ENCODE results near the gene BCL2.

The BCL2 gene

DNA sequence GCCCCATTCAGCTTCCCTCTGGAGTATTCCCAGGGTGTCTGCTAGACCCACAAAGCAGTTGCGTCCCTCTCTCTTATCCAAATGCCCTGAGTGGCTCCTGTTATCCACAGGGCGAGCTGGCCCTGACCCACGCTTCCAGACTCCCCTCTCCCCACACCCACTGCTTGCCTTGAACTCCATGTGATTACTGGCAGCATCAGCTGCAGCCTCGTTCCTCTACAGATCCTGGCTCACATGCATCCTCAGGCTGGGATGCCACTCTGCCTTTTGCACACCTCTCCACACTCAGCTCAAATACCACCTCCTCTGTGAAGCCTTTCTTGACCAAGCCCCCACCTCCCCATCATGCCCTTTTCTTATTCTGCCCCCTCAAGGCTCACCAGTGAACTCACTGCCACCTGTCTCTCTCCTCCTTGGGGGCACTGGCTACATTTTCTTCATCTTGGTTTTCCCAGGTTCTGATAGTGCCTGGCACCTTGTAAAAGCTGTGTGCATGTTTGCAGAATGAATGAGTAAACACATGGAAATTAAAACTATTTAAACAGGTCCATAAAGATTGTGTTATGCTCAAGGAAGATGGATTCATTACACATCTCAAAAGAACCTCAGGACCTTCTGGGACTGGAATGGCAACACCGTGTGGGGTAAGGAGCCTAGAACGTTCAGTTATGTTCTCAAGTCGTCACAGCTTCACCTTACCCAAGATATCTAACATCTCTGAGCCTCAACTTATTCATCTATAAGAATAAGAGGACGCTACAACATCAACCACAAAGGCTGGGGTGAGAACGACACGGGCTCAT lies 165.0 kb downstream of the BCL2 start:
- no peak for DNase-seq

DNA sequence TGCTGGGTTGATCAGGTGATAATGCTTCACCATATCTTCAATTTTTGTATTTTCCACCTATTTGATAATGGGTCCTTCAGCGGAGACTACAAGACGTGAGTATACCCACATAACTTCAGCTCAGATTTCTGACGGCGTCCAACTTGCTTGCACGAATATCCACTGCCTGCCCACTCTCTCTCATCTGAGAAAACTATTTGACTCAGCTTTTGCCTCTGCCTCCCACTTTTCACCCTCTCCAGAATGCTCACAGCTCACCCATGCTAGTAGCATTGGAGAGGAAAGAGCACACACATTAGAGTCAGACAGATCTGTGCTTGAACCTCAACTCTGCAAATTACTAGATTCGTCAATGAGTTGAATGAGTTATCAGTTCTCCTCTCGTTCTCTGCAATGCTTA lies 166.8 kb downstream of the BCL2 start:
- DNase-seq = no peak

DNA sequence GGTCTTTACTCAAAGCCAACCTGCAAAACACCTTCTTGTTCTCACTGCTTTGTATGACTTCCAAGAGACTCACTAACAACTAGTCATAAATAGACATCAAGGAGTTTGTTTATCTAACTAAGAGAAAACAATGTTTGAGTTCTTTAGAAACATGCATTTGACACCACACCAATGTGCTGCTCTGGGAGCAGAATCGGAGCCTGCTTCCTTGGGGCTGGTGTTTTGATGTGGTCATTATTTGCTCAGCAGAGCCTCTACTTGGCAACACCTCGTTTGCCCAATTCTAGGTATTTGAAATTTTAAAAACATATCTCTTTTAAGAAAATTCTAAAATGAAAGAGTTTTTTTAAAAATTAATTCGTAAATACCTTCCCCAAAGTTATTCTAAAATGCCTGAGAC lies 167.5 kb downstream of the BCL2 start:
- peak in 4 of 6 experiments; percentile 13 to 22 (median 16) for DNase-seq

DNA sequence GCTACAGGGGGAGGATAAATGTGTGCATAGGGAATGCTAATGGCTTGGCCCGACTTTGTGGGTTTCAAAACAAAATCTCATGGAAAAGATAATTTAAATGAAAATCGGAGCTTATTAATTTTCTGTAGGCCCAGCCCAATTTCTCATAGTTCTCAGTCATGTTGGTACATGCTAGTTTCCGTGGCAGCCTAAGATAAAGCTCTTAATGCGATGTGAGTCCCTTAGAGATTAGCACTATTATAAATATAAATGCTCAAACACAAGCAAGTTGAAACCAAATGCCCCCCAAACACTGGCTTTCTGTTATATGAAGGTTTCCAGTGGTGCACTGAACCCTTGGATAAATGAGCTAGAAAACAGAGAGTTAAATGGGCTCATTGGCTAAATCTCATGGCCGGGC lies 168.0 kb downstream of the BCL2 start:
- DNase-seq = no peak

DNA sequence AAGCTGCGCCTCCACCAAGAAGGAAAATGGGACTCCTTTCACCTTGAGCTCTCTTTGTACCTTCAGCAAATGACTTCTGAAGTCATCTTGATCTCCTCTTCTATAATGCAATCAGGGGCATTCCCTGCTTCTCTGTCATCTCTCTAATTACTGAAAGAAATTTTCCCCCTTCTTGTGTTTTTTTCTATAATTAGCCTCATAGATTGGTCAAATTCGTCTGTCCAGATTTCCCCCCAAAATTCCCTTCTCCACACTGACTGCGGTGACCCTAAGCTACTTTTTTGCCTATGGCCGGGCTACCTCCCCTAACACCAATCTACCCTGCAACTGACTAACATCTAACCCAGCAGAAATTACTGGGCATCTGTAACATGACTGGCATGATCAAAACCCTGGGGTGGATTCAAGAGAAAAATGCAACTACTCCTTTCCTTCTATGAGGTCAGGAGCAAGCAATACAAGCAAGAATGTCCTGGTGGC lies 168.6 kb downstream of the BCL2 start:
- DNase-seq = no peak

DNA sequence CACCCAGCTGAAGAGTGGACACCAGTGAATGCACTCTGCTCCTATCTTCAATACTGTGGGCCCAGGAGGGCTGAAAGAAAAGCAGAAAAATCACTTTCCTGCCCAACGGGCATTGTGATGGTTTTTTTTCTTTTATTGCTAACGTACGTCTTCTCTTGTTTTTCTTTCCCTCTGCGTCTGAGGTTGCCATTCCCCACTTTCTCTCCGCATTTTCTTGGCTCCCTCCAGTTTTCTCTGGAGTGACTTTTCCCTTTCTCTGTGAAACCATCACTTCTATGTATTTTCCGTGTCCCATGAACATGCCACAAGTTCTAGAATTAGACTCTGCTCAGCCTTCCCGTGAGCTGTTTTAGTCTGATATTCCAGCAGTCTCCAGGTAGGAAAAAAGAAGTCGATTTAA lies 169.2 kb downstream of the BCL2 start:
- no peak for DNase-seq

DNA sequence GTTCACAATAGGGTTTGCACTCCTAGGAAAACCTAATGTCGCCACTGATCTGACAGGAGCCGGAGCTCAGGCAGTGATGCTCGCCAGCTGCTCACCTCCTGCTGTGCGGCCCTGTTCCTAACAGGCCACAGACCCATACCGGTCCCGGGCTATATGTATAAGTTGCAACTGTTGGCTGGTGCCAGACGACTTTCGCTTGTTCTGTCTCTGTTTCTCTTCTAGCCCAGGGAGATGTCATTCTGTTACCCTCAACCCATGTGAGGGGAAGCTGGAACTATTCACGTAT lies 170.3 kb downstream of the BCL2 start:
- DNase-seq = no peak

DNA sequence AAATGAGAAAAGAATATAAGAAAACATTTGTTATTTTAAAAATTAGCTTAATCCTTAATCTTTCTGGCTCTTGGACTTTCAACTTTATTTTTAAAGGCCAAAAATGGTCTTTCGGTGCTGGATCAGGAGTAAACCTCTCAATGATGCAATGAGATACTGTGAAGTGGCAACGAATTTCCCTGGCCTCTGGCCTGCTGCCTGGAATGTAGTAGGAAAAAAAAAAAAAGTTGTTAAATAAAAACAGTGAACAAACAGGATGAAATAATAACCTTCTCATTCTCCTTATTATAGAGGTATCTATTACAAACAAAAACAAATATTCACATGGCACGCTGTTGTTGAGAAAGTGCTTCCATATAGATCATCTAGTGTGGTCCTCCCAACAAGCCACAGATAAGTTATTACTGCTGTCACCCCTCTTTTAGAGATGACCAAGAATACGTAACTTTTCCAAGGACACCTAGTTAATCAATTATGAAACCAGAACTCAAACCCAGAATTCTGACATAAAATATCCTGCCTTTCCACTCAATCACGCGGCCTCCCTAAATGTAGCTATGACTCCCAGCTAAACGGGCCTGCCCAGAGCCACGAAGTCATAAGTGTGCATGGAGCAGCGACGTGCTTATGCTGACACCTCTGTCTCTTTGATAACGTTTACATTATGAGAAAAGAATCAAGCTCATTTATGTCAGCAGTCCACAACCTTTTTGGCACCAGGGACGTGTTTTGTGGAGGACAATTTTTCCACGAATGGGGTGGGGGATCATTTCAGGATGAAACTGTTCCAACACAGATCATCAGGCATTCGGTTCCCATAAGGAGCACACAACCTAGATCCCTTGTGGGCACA lies 170.9 kb downstream of the BCL2 start:
- no peak for DNase-seq

DNA sequence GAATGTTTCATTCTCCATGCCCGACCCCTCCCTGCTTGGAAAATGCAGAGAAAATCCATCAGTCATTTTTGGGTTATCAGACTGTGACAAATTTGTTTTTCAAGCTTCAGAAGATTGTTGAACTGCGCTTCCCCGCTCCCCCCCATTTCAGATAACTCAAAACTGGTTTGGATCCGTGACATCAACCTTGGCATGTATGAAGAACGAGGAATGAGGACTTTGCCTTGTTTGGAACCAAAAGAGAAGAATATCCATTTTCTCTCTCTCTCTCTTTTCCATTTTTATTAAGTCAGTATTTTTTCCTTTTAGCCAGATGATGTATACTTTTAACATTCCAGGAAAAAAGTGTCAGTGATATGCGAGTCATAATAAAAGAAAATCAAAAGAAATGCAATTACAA lies 171.6 kb downstream of the BCL2 start:
- DNase-seq = no peak

DNA sequence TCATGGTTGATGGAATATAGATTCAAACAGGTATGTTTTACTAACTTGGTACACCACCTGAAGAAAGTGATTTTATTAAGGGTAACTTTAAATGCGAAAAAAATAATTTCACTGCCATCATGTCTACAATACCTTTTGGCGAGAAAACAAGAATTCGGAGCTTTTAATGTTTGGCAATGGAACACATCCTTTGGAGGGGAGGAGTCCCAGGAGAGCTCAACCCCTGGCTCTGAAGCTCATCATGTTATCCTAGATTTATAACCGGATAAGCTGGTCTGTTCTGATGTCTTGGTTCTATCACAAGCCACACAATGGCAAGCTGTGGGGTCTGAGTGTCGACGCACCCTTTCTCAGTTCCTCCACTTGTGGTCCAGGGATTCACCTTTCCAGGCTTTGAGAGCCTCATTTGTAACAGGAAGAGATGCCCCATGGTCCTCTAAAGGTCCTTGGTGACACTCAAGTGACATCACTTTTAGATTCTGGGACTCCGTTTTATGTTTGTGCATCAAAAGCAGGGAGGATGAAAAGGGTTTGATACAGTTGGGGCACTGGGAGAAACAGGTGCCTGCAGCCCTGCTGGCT lies 172.7 kb downstream of the BCL2 start:
- no peak for DNase-seq

DNA sequence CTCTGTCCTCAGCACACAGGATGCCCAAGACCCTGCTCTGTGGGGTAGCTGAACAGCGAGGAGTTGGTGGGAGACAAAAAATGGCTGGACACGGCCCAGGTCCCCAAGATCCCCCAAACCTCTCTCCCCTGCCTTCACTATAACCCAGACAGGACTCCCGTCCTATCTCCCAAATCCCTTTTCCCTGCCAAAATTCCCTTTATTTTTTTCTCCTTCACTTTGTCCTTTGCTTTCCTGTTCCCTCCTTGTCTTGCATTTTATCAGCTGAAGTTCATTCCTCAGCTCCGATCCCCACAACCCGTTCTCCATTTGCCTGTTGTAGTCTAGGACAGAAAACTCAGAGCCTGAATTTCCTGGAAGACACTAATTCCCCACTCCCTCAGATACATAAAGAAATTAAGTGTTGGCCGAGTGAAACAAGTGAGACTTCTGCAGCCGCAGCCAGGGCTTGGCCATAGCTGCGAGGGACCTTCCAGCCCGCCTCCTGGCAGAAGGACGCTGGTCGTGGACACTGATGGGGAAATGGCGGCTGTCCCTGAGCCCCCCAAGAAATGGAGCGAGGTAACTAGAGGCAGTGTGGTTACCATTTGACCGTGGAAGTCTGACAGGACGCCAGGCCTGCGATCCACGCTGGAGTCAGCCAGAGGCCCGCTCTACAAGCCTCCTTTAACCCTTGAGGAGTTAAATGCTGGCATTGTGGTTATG lies 173.6 kb downstream of the BCL2 start:
- DNase-seq = no peak

DNA sequence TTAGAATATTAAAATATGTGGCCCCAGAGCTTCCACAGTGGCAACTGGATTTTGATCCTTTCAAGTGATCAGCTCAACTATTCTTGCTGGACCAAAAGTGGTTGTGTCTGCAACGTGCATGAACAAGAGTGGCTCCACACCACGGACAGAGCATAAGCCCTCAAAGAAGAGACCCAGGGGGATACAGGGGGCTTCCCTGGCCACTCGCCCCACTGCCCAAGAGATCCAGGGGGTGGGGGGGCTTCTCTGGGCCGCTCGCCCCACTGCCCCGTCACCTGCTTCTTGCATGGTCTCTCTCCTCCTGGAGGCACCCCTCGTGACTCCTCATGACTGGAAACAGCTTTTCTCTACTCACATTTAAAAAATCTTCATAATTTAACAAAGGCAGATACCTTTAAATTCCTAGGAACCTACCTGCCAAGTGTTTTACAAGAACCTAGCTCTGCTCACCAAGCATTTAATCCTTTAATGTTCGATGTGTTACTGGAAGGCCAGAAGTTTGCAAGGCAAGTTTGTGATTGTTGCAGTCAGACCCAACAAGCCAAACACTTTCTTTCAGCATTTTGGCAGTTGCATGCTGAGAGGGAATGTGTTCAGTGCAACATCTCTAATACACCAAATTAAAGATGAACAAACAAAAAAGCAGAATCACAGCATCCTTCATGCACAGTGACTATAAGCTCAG lies 174.3 kb downstream of the BCL2 start:
- DNase-seq = no peak

DNA sequence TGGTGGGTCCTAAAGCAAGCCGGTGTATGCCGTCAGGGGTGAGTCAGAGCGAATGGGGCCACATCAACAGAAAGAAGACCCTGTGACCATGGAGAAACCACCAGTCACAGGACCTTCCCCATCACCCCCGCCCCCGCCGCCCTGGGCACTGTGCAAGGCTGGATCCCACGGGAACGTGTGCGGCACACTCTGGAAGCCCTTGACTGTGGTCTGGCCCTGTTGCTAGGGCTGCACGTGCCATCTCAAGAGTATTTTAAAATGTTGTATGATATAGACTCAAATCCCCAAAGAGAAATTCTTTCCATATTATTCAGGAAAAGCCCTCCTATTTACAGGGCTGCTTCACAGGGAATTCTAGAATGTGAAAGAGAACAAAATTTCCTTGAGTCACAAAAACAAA lies 174.8 kb downstream of the BCL2 start:
- no peak for DNase-seq

DNA sequence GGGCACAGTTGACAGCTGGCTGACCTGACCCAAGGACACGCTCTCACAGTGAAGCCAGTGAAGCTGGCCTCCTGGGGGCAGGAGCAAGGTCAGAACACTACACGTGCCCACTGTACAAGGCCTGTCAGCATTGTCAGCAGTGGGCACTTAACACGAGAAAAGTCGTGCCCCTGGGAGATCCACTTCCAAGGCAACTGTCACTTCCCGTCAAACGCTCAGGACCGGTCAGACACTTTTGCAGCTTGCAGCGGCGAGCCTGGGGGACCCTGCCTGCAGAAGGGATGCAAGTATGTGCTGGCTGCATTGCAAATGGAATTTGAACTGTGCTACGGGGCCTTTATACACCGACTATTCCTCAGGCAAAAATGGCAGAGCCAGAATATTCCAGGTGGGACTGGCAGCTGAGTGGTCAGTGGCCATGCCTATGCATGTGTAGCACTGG lies 176.2 kb downstream of the BCL2 start:
- DNase-seq = no peak

DNA sequence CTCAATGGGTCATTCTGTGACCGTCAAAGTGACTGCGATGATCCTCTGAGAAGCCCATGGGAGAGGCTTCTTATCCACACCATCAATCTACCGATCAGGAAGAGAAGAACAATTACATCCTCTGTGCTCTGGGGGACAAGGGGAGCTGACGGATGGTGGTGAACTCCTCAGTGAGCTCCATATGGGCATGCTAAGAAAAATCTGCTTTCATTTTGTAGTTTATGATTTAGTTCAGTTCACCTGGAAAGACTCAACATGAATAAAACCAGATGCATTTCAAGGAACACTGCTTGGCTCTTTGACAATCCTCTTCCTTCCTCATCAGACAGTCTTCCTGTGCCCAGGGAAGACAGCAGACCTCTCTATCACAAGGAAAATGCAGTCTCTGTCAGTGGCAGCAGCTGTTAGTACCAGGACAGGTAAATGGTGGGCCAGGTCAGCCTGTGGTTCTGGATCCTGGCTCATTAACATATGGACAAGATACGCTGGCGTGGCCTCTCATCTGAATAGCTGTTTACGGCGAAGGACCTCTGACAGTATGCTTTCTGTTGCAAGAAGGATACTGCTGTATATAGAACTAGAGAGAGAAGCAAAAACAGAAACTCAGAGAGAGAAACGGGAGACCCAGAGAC lies 176.9 kb downstream of the BCL2 start:
- DNase-seq = no peak

DNA sequence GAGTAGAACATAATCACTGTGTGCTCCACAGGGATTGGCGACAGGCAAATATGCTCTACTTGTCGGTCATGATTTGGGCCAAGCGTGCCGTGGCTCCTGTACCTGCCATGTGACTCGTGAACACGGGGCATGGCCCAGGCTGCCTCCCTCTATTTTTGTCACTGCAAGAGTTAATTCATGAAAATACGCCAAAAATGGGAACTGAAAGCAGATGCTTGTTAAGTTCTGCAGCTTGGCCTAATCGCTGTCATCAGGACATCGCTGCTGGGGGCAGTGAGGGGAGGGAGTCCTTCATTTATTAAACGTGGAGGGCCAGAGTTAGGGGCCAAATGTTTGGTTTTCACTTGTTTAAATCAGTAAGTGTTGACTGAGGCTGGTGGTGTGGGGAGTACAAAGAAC lies 177.8 kb downstream of the BCL2 start:
- no peak for DNase-seq

DNA sequence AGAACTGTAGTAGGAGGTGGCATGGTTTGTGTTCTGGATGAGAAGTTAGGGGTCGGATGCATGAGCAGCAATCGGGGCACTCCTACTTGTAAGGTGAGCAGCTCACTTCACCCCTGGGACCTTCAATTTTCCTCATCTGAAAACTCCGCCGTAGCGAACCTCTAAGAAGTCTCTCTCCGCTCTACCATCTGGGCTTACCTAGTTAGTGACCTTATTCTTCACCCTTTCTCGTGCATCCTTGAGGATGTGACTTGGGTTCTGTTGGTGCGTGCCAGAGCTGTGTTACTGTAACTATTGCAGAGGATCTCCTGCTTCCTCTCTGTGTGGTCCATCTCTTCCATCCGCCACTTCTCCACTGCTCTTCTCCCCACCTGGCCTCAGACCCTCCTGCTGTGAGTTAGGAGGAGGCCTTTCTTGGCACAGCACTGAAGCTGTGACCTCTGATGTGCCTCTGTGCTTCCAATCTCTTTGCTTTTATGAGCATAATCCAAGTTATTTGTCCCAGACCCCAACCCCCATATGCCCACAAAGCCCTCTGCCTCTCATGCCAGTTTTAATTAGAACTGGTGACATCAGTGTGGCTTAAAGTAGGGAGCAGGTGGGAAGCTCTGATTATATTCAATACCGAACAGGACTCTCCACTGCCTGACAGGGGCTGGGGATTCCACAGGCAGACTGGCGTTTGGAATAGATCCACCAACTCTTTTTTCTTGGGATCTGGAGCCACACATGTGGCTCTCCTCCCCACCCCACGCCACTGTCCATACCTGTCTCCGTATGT lies 178.4 kb downstream of the BCL2 start:
- DNase-seq = no peak

DNA sequence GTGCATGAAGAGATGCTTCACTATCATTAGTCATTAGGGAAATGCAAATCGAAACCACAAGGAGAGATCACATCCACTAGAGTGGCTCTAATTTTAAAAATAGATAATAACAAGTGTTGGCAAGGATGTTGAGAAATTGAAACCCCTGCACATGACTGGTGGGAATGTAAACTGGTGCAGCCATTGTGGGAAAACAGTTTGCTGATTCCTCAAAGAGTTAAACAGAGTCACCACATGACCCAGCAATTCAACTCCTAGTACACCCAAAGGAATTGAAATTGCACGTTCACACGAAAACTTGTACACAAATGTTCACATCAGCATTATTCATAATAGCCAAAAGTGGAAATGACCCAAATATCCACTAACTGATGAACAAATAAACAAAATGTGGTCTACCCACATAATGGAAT lies 179.5 kb downstream of the BCL2 start:
- no peak for DNase-seq

DNA sequence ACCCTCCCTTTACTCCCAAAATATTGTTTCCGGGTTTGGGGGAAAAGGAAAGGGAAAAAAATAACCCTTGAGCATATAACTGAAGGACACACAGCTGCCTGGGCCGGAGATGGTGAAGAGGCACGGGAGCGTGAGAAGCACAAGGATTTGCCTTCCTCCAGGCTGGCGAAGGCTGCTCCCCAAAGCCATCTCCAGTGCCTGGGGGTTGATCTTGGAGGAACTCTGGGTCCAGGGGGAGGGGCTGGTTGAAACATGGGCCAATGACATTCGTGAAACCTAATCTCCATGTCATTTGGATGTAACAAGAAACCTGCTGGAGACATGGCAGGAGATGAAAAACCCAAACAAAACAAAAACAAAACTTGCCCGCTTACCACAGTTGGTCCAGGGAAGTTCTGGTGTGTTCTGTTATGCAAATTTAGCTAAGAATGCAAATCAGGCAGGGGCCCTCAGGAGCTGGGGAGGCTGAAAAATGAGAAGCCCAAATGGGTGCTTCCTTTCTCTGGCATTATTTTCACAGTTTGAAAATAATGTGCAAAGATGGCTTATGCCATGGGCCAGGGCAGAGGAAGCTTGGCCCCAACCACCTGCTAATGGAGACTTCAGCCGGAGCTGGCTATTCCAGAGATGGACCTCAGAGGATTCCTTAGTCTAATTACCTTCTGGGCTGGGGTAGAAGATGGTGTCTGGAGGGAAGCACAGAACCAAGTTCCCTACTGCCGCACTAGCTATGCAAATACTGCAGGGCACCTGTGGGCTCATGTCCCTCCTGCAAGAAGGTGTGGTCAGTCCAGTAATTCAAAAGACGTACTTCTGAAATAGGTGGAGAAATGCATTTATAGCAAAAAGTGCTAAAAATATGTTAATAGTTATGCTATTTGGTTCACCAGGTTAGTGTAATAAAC lies 180.9 kb downstream of the BCL2 start:
- DNase-seq = no peak

DNA sequence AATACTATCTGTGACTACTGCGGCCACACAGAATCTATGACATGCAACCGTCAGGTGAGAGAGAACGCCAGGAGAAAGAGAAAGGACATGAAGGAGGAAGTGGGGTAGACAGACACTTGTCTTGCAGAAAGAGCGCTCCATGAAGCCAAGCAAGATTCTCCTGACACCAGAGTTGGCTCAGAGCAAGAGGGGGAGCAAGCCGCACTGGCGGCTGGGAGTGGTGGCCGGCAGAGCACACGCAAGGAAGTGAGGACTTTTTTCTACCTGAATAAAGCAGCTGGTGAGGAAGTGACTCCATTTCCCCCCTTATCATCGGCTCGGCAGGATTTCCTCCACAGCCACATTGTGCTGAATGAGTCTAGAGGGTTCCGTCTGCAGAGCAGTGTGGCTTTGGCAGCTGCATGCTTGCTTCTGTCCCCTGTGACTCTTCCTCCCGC lies 181.6 kb downstream of the BCL2 start:
- DNase-seq = peak; percentile 10 to 67 (median 48)

All from stimulated activated naive CD4-positive, alpha-beta T cell (primary cell).